MM.1S (cell line): ENCODE measurements around the gene ACOXL.
A peak's percentile ranks its signal among the peaks of the same experiment; 100 is the strongest.

Source experiments
- DNase-seq: peaks from one replicate; pipeline ENCODE4 v3.0.0-alpha.2; 2015
- H2AFZ ChIP-seq: fragments of 300-600 bp; sonication (generic); 2 replicates; pipeline ENCODE4 v1.6.0; 2016; ENCODE audit warnings: antibody characterized with exemption, low read length
- H3F3A ChIP-seq: fragments of 300-600 bp; sonication (generic); 2 replicates; pipeline ENCODE4 v1.6.1; 2016; ENCODE audit warnings: mild to moderate bottlenecking, antibody characterized with exemption, low read length, moderate library complexity, mixed read lengths; ENCODE audit not compliant: insufficient read depth
- H3K27ac ChIP-seq: fragments of 300-600 bp; sonication (generic); 2 replicates; pipeline ENCODE4 v1.5.1; 2016; ENCODE audit warnings: mild to moderate bottlenecking, low read length
- H3K27me3 ChIP-seq: fragments of 300-600 bp; sonication (generic); replicated peaks from 2 replicates; pipeline ENCODE4 v1.6.0; 2016; ENCODE audit warnings: low read length; ENCODE audit not compliant: insufficient read depth
- H3K36me3 ChIP-seq: fragments of 300-600 bp; sonication (generic); replicated peaks from 2 replicates; pipeline ENCODE4 v1.6.1; 2016; ENCODE audit warnings: mild to moderate bottlenecking, low read length, mixed read lengths; ENCODE audit not compliant: insufficient read depth
- H3K4me1 ChIP-seq: fragments of 300-600 bp; sonication (generic); 2 replicates; pipeline ENCODE4 v1.6.1; 2016; ENCODE audit warnings: low read length, mixed read lengths
- H3K4me2 ChIP-seq: fragments of 300-600 bp; sonication (generic); 2 replicates; pipeline ENCODE4 v1.6.0; 2016; ENCODE audit warnings: low read depth, low read length
- H3K4me3 ChIP-seq: fragments of 300-600 bp; sonication (generic); 2 replicates; pipeline ENCODE4 v1.5.1; 2016; ENCODE audit warnings: low read length, mixed read lengths
- H3K79me2 ChIP-seq: fragments of 300-600 bp; sonication (generic); 2 replicates; pipeline ENCODE4 v1.6.1; 2016; ENCODE audit warnings: mixed run types, low read length, mixed read lengths
- H3K9ac ChIP-seq: fragments of 300-600 bp; sonication (generic); 2 replicates; pipeline ENCODE4 v1.6.1; 2016; ENCODE audit warnings: low read length, mixed read lengths
- H3K9me2 ChIP-seq: fragments of 300-600 bp; sonication (generic); replicated peaks from 2 replicates; pipeline ENCODE4 v1.6.1; 2016; ENCODE audit warnings: mild to moderate bottlenecking, low read length, mixed read lengths; ENCODE audit not compliant: insufficient read depth
- H3K9me3 ChIP-seq: fragments of 300-600 bp; sonication (generic); replicated peaks from 2 replicates; pipeline ENCODE4 v1.6.1; 2016; ENCODE audit warnings: mild to moderate bottlenecking, low read length, mixed read lengths; ENCODE audit not compliant: insufficient read depth
- H4K20me1 ChIP-seq: fragments of 300-600 bp; sonication (generic); 2 replicates; pipeline ENCODE4 v1.6.1; 2016; ENCODE audit warnings: mild to moderate bottlenecking, low read length, moderate library complexity, mixed read lengths; ENCODE audit not compliant: insufficient read depth
- CTCF ChIP-seq: fragments of 300-600 bp; sonication (generic); IDR thresholded peaks from 2 replicates; pipeline ENCODE4 v1.5.1; 2016; ENCODE audit warnings: antibody characterized with exemption, low read length, mixed read lengths
- EZH2 ChIP-seq: fragments of 300-600 bp; sonication (generic); optimal IDR thresholded peaks from 2 replicates; pipeline ENCODE3; 2017; ENCODE audit warnings: low read depth, mild to moderate bottlenecking, antibody characterized with exemption, low read length, mixed read lengths
- EZH2phosphoT487 ChIP-seq: fragments of 300-600 bp; sonication (generic); IDR thresholded peaks from 2 replicates; pipeline ENCODE4 v1.6.1; 2018; ENCODE audit warnings: antibody characterized with exemption, low read length

ACOXL gene

GRCh38 chr2:111133603-111134002, 401.2 kb downstream of the ACOXL start:
- Histone ChIP-seq H3K9ac (no peak overlapping the region), H3K27ac (no peak overlapping the region), H3K36me3 (peaks cover 32% of the 10 kb centered on the region; the same call in 1 of the 2 replicates), H3K4me2 (no peak overlapping the region), H3K9me2 (no peaks in the 10 kb centered on the region), H4K20me1 (peaks cover 72% of the 10 kb centered on the region), H3K27me3 (no peaks in the 10 kb centered on the region), H3K9me3 (no peaks in the 10 kb centered on the region), H3K79me2 (peaks cover 99% of the 10 kb centered on the region), H3K4me3 (no peak overlapping the region), H3F3A (no peaks in the 10 kb centered on the region), H3K4me1 (peaks cover 24% of the 10 kb centered on the region), H2AFZ (no peak overlapping the region)
- TF ChIP-seq CTCF = no peak
- DNase-seq = no peak

GRCh38 chr2:111134055-111134454, 401.7 kb downstream of the ACOXL start:
- Histone ChIP-seq H3K36me3 (peaks cover 34% of the 10 kb centered on the region; the same call in 1 of the 2 replicates), H2AFZ (no peak overlapping the region), H3K4me1 (peaks cover 24% of the 10 kb centered on the region), H4K20me1 (peaks cover 74% of the 10 kb centered on the region), H3K27ac (no peak overlapping the region), H3K27me3 (no peaks in the 10 kb centered on the region), H3K9me3 (no peaks in the 10 kb centered on the region), H3K4me3 (no peak overlapping the region), H3K4me2 (no peak overlapping the region), H3K9me2 (no peaks in the 10 kb centered on the region), H3F3A (no peaks in the 10 kb centered on the region), H3K79me2 (peaks cover 99% of the 10 kb centered on the region), H3K9ac (no peak overlapping the region)
- TF ChIP-seq EZH2 = no peak
- TF ChIP-seq CTCF = peak; percentile 35
- no peak for TF ChIP-seq EZH2phosphoT487
- no peak for DNase-seq

- no peak overlapping the region for H3K4me3 ChIP-seq
- DNase-seq = no peak
- H3K27ac ChIP-seq = no peak overlapping the region
- H3K79me2 ChIP-seq = peaks cover 99% of the 10 kb centered on the region
- no peaks in the 10 kb centered on the region for H3K27me3 ChIP-seq
- H4K20me1 ChIP-seq = peaks cover 82% of the 10 kb centered on the region
- no peak overlapping the region for H3K4me2 ChIP-seq
- H3K9ac ChIP-seq = no peak overlapping the region
- H3K36me3 ChIP-seq = peaks cover 39% of the 10 kb centered on the region; the same call in 1 of the 2 replicates
- H2AFZ ChIP-seq = no peak overlapping the region
- H3K4me1 ChIP-seq = peaks cover 21% of the 10 kb centered on the region
- TF ChIP-seq CTCF (no peak), EZH2phosphoT487 (no peak), EZH2 (no peak)
- peaks cover 4% of the 10 kb centered on the region; the same call in 1 of the 2 replicates for H3F3A ChIP-seq
- no peaks in the 10 kb centered on the region for H3K9me2 ChIP-seq
- no peaks in the 10 kb centered on the region for H3K9me3 ChIP-seq
Measured at GRCh38 chr2:111135237-111135909, 403.0 kb downstream of the ACOXL start.
